Superior temporal gyrus (tissue), 1 donor: ENCODE results near the gene WDR90.
A peak's percentile ranks its signal among the peaks of the same experiment; 100 is the strongest.

ENCODE experiments used
- DNase-seq: peaks from one replicate; pipeline ENCODE4 v3.0.0-alpha.2; 2016; ENCODE audit errors: extremely low spot score

WDR90 gene

GRCh38 chr16:648781-649589 lies at the start of gene WDR90:
TSS of gene WDR90 (plus strand) at chr16:649365. CDS start at chr16:649417, 52 bp downstream.
- peak; percentile 96 for DNase-seq

GRCh38 chr16:600781-601180 lies 48.4 kb upstream of the WDR90 start:
- DNase-seq: no peak

DNA sequence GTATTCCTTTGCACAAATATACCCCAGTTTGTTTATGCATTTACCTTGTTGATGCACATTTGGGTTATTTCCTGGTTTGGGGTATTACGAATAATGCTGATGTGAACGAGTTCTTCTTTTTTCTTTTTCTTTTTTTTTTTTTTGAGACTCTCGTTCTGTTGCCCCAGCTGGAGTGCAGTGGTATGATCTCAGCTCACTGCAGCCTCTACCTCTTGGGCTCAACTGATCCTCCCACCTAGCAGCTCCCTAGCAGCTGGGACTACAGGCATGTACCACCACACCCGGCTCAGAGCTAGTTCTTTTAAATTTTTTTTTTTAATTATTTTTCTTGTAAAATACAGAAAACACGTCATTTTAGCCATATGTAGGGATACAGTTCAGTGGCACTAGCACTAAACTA lies 45.2 kb upstream of the WDR90 start:
- no peak for DNase-seq

DNA sequence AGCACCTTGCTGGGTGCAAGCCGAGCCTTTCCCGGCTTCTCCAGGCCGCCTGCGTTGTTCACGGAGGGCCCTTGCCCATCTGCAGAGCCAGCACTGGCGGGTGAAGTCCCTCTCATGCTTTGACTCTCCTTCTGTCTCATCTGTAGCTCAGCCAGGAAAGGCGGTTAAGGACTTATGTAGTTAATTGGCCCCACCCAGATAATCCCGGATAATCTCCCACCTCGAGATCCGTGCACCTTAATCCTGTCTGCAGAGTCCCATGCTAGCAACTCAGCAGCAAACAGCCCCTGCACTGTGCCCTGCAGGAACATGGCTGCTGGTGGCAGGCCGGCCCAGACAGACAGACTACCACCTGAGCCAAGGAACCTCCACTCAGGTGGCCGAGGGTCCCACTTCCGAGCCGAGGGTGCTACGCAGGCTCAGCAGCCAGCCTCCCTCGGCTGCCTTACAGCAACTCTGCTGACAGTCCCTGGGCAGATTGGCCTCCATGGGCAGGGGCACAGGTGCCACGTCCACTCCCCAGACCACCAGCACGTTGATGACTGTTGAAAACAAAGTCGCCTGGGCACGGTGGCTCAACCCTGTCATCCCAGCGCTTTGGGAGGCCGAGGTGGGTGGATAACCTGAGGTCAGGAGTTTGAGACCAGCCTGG lies 42.4 kb upstream of the WDR90 start:
- no peak for DNase-seq

DNA sequence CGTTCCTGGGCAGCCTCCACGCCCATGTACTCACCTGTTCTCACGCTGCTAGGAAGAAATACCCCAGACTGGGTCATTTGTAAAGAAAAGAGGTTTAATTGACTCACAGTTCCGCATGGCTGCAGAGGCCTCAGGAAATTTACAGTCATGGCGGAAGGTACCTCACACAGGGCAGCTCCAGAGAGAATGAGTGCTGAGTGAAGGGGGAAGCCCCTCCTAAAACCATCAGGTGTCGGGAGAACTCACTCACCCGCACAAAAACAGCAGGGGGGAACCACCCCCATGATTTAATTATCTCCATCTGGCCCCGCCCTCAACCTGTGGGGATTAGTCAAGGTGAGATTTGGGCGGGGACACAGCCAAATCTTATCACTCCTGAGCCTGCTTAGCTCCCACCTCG lies 41.1 kb upstream of the WDR90 start:
- DNase-seq: no peak

DNA sequence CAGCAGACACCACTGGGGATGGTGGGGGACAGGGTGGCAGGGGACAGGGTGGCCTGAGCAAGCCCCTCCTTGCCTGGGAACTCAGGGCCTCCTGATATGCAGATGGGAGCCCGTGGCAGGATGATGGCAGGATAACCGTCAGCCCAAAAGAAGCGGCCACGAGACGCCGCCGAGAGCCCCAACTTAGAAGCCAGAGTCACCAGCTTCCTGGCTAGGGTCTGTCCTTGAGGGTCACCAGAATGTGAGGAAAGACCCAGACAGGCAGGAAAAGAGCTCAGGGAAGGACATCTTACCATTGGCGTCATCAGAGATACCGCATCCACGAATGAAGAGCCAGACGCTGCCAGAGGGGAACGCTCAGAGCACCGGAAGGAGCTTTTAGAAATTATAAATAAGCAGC lies 39.8 kb upstream of the WDR90 start:
- no peak for DNase-seq

DNA sequence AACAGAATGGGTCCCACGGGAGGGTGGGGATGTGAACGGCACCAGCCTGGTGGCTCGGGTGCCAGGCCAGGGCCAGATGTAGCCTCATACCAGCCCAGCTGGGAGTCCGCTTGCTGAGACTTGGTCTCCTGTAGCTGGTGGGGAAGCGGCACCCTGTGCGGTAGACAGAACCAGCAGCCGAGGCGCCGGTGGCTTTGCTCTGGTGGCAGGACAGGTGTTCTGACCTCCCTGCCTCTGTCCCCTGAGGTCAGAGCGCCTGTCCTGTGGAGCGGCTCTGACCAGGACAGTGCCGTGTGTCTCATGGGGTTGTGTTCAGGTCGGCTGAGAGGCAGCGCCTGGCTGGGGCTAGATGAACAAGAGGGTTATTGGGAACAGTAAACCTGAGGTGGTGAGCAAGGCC lies 39.2 kb upstream of the WDR90 start:
- DNase-seq: no peak

DNA sequence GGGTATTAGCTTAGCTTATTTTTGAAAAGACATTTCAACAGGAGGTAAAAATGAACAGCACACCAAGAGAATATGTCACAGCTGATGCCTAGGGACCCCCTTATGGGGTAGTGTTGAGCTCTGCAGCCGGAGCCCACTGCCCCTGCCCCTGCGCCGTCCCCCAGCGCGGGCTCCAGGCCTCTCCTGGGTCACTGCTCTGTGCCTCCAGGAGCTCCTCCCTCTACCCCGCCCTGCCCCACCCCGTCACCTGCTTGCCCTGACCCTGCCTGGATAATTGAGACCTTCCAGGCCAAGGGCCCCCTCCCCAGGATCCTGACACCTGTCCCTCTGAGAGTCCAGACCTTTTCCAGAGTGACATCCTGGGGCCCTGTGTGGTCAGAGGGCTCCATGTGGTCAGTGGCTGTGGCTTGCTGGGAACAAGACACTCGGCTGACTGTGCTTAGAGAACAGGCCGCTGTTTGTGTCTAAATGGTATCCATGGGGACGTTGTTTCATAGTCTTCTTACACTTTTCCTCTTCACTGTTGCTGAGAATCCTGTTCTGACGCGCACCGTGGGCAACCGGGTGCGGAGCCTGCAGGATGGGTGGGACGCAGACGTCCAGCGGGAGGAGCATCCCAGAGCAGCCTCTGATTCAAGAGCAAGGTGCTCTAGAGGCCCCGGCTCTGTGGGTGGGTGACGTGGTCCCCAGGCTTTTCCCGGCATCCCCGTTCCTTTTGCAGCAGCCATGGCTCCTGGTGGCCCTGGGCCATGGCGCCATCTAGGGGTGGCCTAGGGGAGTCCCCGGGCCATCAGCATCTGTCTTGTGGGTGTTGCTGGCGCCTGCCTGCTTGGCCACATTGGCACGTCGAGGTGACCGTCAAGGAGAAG lies 38.4 kb upstream of the WDR90 start:
- DNase-seq: peak; percentile 72

- DNase-seq: no peak
Observed at GRCh38 chr16:615122-615521, 34.0 kb upstream of the WDR90 start.

DNA sequence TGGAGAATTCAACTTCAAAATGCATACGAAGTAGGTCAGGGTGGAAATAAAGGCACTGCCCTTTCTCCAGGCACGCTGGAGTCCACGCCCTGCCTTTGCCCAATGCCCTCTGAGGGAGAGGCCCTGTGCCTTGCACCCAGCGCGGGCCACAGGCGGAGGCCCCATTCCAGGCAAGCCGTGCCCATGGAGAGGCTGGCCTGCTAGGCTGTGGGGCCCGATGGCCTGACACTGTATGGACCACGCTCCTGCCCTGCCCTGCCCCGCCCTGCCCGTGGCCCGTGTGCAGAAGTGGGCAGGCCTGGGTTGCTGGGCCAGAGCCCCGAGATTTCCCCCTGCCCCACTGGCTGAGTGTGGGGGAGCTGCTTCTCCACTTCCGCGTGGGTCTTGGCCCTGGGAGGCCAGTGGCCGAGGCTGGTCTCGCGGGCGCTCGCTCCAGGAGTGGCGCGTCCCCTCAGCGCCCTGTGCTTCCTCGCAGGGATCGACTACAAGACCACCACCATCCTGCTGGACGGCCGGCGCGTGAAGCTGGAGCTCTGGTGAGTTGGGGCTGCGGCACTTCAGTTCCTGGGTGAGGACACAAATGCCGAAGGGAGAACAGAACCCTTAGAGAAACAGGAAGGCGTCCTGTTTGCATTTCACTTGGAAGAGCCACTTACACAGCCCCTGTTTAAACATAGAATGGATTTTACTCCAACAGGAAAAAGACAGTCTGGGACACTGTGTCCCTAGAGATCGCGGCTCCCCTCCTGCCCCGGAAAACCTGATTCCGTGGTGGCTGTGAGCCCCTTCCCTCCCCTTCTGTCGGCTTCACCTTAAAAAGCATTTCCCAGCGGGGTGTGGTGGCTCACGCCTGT lies 32.2 kb upstream of the WDR90 start:
- DNase-seq: no peak

- no peak for DNase-seq
Observed at GRCh38 chr16:617855-618254, 31.3 kb upstream of the WDR90 start.

DNA sequence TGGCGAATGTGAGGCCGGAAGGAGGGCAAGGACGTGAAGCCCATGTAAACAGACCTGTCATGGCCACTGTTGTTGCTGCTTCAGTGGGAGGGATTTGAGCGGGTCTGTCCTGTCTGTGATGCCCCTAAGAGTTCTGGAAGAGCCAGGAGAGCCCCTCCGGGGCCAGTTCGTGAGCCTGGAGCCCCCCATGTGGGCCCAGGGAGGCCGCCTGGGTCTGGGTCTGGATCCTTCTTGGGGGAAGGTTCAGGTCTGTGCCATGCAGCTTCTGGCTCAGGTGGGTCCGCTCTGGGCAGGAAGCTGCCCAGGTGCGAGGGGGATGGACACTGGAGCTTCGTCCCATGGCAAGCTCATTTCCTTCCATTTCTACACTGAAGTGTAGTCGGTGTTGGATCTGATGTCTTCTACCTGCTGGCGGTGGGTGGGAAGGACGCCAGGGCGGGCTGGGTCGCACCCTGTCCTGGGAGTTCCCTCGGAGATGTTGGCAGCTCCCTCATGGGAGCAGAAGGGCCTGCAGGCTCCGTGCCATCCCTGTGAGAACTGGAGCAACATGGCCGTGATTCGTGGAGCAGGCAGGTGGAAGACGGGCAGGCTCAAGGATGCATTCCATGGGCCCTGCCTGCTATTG lies 29.6 kb upstream of the WDR90 start:
- DNase-seq: no peak

DNA sequence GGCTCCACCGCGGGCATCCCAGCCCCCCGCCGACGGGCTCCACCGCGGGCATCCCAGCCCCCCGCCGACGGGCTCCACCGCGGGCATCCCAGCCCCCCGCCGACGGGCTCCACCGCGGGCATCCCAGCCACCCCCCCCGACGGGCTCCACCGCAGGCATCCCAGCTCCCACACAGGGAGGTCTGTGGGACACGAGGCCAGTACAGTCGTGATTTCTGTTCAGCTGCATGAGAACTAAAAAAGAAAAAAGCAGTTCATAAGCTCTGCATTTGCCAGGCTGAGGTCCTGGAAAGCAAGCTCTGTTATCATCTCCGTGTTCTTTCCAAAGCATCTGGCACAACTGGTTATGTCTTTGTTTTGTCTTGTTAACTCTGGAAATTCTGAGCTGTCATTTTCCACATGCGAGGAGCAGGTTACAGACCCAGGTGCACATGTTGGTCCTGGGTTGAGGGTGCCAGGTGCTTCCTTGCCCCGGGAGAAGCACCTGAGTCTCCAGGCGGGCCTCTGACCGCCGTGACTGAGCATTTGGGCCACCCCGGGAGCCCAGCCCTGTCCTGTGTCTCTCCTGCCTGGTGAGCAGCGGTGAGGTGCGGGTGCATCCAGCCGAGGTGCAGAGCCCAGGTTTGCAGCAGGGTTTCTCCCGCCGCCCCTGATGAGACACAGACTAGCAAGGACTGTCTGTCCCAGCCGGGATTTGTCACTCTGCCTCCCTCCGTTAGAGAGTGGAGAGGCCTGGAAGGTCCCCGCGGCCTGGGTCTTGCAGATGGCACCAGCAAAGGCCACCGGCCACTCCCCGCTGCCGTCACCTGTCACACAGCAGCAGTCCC lies 28.3 kb upstream of the WDR90 start:
- DNase-seq: peak; percentile 16

GRCh38 chr16:621526-622105 lies 27.5 kb upstream of the WDR90 start:
- peak; percentile 18 for DNase-seq

- no peak for DNase-seq
Observed at GRCh38 chr16:622920-623280, 26.3 kb upstream of the WDR90 start.

DNA sequence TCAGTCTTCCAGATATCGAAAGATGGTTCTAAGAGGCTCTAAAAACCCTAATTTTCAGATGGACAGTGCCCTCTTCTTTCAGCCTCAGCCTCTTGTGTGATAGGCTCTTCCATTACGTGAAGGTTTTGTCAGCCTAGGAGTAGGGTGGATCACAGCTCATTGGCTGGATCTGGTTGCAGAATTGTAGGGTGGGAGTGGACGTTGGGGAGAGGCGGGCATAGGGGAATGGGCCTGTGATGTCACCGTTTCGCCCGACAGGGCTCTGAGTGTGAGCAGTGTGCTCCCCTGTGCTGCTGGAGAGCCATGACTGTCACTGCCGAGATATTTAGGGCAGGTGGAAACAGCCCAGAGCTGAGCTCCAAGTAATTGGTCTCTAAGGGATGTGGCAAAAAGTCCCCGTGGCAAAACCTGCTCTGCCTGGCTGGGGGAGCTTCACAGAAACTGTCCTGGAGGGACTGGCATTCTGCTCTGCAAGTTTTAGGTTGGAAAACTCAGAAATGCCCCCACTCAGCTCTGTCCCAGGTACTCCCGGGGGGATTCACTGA lies 24.6 kb upstream of the WDR90 start:
- peak; percentile 13 for DNase-seq

GRCh38 chr16:625117-625976 lies 23.8 kb upstream of the WDR90 start:
- DNase-seq: no peak

DNA sequence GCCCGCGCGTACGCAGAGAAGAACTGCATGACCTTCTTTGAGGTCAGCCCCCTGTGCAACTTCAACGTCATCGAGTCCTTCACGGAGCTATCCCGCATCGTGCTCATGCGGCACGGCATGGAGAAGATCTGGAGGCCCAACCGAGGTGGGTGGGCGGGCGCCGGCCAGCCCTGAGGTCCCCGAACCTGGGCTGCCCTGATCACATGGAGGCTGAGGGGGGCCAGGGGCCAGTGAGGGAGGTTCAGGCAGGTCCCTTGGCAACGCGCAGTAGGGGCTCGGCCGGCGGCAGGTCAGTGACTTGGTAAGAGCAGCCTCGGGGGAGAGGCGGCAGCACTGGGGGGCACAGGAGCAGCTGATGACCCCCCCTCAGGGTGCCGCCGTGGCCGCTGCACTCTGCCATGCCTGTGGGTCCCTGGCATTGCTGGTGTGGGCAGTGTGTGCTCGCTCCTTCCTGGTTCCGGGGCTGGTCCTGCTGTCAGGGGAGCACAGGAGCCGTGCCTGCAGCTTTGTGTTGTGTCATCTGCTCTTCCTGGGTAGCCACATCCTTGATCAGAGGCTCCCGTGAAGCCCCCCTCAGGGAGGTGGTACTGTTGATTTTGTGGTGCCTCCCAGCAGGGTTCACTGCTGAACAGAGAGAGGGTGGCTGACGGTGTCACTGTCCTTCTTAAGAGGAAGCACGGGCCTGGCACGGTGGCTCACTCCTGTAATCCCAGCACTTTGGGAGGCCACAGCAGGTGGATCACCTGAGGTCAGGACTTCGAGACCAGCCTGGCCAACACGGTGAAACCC lies 23.0 kb upstream of the WDR90 start:
- no peak for DNase-seq
